ENCODE results near the gene PHLDA2. TPM values are rescaled to one million over a fixed set of nuclear protein-coding genes. Genes with fewer than 3 reads are reported as not detected.
A peak's percentile ranks its signal among the peaks of the same experiment; 100 is the strongest.

PHLDA2 gene
- total and polyA plus RNA-seq, 2 of the 13 experiments (the other 11 are each of a cell fraction or from before 2014, with no cell fraction given) = 0.55 to 0.78 TPM

DNA sequence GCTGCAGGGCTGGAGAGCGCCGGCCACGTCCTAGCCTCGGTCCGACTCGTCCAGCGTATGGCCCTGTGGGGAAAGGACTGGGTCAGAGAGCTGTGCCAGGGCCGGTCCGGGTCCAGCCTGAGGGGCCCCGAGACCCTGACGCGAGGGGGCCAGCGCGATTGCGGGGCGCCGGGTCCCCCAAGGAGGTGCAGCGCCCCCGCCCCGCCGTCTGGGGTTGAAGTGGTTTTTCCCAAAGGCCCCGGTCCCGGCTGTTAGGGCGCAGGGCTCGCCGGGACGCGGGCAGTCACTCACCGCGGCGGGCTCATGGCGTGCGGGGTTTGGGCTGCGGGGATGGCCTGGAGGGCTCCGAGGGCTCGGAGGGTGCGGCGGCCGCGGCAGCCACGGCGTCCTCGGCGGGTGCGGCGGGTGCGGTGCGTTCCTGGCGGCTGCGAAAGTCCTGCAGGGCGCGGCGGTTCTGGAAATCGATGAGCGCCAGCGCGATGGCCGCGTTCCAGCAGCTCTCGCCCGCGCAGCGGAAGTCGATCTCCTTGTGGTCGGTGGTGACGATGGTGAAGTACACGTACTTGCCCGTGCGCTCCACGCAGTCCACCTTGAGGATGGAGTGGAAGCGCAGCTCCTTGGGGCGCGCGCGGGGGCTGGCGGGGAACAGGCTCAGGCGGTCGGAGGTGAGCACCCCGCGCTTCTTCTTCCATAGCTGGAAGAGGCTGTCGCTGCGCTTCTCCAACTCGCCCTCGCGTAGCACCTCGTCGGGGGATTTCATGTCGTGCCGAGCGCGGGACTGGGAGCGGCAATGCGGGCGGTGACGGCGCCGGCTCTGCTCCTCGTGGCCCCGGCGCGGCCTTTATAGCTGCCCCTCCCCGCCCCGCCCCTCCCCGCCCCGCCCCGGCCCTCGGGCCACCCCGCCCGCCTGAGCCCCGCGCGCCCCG is at the start of gene PHLDA2 (continued):
- TF ChIP-seq UBTF (CRISPR knock-in tag; IDR thresholded peaks at IDR 0.05) (peak; percentile 56; the same call in 1 of the 2 replicates), RBFOX2 (IDR thresholded peaks at IDR 0.05; ENCODE audit: low read depth, low read length) (peak; percentile 51; the same call in 1 of the 2 replicates), ZNF687 (CRISPR knock-in tag; IDR thresholded peaks at IDR 0.05) (peak; percentile 66), POLR2A (IDR thresholded peaks at IDR 0.05; ENCODE audit: insufficient read depth in 1 of 2, low read depth in 2 of 2, low read length in 2 of 2) (peak in 1 of 2 experiments; percentile 37; a peak in 1 of 4 replicates), NFYB (CRISPR knock-in tag; IDR thresholded peaks at IDR 0.05) (no peak), SMAD9 (CRISPR knock-in tag; IDR thresholded peaks at IDR 0.05) (0 out of 2 replicates have a peak, but pooled peaks have one; percentile 21), ZBTB25 (CRISPR knock-in tag; IDR thresholded peaks at IDR 0.05) (no peak), HDAC1 (CRISPR knock-in tag; IDR thresholded peaks at IDR 0.05) (0 out of 2 replicates have a peak, but pooled peaks have one; percentile 22)
- TF ChIP-seq, protein P1, sequence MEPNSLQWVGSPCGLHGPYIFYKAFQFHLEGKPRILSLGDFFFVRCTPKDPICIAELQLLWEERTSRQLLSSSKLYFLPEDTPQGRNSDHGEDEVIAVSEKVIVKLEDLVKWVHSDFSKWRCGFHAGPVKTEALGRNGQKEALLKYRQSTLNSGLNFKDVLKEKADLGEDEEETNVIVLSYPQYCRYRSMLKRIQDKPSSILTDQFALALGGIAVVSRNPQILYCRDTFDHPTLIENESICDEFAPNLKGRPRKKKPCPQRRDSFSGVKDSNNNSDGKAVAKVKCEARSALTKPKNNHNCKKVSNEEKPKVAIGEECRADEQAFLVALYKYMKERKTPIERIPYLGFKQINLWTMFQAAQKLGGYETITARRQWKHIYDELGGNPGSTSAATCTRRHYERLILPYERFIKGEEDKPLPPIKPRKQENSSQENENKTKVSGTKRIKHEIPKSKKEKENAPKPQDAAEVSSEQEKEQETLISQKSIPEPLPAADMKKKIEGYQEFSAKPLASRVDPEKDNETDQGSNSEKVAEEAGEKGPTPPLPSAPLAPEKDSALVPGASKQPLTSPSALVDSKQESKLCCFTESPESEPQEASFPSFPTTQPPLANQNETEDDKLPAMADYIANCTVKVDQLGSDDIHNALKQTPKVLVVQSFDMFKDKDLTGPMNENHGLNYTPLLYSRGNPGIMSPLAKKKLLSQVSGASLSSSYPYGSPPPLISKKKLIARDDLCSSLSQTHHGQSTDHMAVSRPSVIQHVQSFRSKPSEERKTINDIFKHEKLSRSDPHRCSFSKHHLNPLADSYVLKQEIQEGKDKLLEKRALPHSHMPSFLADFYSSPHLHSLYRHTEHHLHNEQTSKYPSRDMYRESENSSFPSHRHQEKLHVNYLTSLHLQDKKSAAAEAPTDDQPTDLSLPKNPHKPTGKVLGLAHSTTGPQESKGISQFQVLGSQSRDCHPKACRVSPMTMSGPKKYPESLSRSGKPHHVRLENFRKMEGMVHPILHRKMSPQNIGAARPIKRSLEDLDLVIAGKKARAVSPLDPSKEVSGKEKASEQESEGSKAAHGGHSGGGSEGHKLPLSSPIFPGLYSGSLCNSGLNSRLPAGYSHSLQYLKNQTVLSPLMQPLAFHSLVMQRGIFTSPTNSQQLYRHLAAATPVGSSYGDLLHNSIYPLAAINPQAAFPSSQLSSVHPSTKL (CRISPR knock-in tag; IDR thresholded peaks at IDR 0.05) = no peak
- TF ChIP-seq, protein P2, sequence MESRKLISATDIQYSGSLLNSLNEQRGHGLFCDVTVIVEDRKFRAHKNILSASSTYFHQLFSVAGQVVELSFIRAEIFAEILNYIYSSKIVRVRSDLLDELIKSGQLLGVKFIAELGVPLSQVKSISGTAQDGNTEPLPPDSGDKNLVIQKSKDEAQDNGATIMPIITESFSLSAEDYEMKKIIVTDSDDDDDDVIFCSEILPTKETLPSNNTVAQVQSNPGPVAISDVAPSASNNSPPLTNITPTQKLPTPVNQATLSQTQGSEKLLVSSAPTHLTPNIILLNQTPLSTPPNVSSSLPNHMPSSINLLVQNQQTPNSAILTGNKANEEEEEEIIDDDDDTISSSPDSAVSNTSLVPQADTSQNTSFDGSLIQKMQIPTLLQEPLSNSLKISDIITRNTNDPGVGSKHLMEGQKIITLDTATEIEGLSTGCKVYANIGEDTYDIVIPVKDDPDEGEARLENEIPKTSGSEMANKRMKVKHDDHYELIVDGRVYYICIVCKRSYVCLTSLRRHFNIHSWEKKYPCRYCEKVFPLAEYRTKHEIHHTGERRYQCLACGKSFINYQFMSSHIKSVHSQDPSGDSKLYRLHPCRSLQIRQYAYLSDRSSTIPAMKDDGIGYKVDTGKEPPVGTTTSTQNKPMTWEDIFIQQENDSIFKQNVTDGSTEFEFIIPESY (CRISPR knock-in tag; IDR thresholded peaks at IDR 0.05) = peak; percentile 13; the same call in 1 of the 2 replicates
- TF ChIP-seq, protein P3, sequence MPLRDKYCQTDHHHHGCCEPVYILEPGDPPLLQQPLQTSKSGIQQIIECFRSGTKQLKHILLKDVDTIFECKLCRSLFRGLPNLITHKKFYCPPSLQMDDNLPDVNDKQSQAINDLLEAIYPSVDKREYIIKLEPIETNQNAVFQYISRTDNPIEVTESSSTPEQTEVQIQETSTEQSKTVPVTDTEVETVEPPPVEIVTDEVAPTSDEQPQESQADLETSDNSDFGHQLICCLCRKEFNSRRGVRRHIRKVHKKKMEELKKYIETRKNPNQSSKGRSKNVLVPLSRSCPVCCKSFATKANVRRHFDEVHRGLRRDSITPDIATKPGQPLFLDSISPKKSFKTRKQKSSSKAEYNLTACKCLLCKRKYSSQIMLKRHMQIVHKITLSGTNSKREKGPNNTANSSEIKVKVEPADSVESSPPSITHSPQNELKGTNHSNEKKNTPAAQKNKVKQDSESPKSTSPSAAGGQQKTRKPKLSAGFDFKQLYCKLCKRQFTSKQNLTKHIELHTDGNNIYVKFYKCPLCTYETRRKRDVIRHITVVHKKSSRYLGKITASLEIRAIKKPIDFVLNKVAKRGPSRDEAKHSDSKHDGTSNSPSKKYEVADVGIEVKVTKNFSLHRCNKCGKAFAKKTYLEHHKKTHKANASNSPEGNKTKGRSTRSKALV (CRISPR knock-in tag; IDR thresholded peaks at IDR 0.05) = peak; percentile 85; the same call in 1 of the 2 replicates

Data from HepG2 (cell line).